Transverse colon (tissue), 4 donors: ENCODE data around the gene TRIM8. TPM values are rescaled to one million over a fixed set of nuclear protein-coding genes. Genes with fewer than 3 reads are reported as not detected.
A peak's percentile ranks its signal among the peaks of the same experiment; 100 is the strongest.

Experiments used
- DNase-seq: peaks from one replicate; pipeline ENCODE4 v3.0.0-alpha.2; 2019
- H3K27ac ChIP-seq, 4 donors: fragments of 200-600 bp; sonication (generic); 2 replicates each; pipeline ENCODE4 v1.5.1; 2016 to 2018; ENCODE audit warnings: inconsistent platforms in 4 of 4
- H3K27me3 ChIP-seq: fragments of 200-600 bp; sonication (generic); 2 replicates; pipeline ENCODE4 v1.5.1; 2017; ENCODE audit warnings: inconsistent platforms
- H3K36me3 ChIP-seq, 4 donors: fragments of 200-600 bp; sonication (generic); 2 replicates each; pipeline ENCODE4 v1.5.1; 2017 to 2019; ENCODE audit warnings: inconsistent platforms in 4 of 4
- H3K4me1 ChIP-seq, 4 donors: fragments of 200-600 bp; sonication (generic); 2 replicates each; pipeline ENCODE4 v1.5.1; 2017 to 2020; ENCODE audit warnings: inconsistent platforms in 4 of 4
- H3K4me3 ChIP-seq, 4 donors: fragments of 200-600 bp; sonication (generic); 1 replicate in 1 of 4; 2 replicates in 3 of 4; pipeline versions ENCODE4 v1.5.1 to v1.6.1; 2017 to 2019; ENCODE audit warnings: inconsistent platforms in 4 of 4
- H3K9me3 ChIP-seq, 2 donors: fragments of 200-600 bp; sonication (generic); 2 replicates each; pipeline ENCODE4 v1.5.1; 2017 to 2019; ENCODE audit warnings: inconsistent platforms in 2 of 2
- EP300 ChIP-seq: sonication (generic); formaldehyde crosslinking; IDR thresholded peaks from one replicate; pipeline ENCODE4 v1.6.1; 2017; ENCODE audit warnings: antibody characterized with exemption, low read depth
- POLR2A ChIP-seq: fragments of 450-650 bp; IDR thresholded peaks from one replicate; pipeline ENCODE4 v1.6.1; 2016; ENCODE audit warnings: antibody characterized with exemption, mild to moderate bottlenecking, moderate library complexity
- POLR2AphosphoS5 ChIP-seq, 3 donors: sonication (generic); formaldehyde crosslinking; IDR thresholded peaks; one replicate each; pipeline ENCODE4 v1.6.1; 2016; ENCODE audit warnings: antibody characterized with exemption in 3 of 3
- WGBS, 2 donors: methylation state at CpG; one replicate each; pipeline ENCODE4 v1.1.5; 2018; ENCODE audit warnings: low coverage in 1 of 2; 5-methylcytosine and 5-hydroxymethylcytosine counted together
- in situ Hi-C, 4 donors: fragments of 200-750 bp; cut with MboI; loops; one replicate each; pipeline versions ENCODE4 v1.15.0 to v1.15.1; 2017; ENCODE audit warnings: low sequenced_read_pairs in 3 of 4, low pct_ligation_motif_present in 1 of 4, low pct_unique_long_range_greater_than_20kb in 1 of 4
- intact Hi-C: fragments of 100-400 bp; cut with DNase I; formaldehyde crosslinking; loops from one replicate; pipeline ENCODE4 v1.15.1; 2023; ENCODE audit warnings: low total_unique reads
- total RNA-seq, 4 donors: library from RNA; depleted of rRNA; stranded (reverse); fragments of >200 nt; gene quantifications; one replicate each; pipeline ENCODE4 v1.1.0, GENCODE V29; 2016
- TF ChIP-seq, protein P1 (sequence below), 5 experiments: fragments of 200-600 bp in 3 of 5; fragments of 450-650 bp in 2 of 5; sonication (generic) in 3 of 5; IDR thresholded peaks; 1 replicate in 2 of 5; 2 replicates in 3 of 5; pipeline ENCODE4 v1.5.1; 2016 to 2017; ENCODE audit warnings: antibody characterized with exemption in 5 of 5, inconsistent platforms in 3 of 5, mild to moderate bottlenecking in 2 of 5, moderate library complexity in 1 of 5

Gene TRIM8
- total RNA-seq, 4 donors from 2014 or later: 59.1 to 108 (median 66.8) TPM

- peak overlapping the region; percentile 63 to 75 (median 72) for H3K27ac ChIP-seq
- no peak overlapping the region for H3K4me3 ChIP-seq
- no peaks in the 10 kb centered on the region for H3K27me3 ChIP-seq
- peaks cover 21 to 58% (median 30%) of the 10 kb centered on the region in 4 donors for H3K4me1 ChIP-seq
- intact Hi-C loops (no loop called here), in situ Hi-C loops (no loop called here)
- DNase-seq: no peak
- 60% methylated on average over 8 of the region's 8 CpGs; no CpG with 5 or more reads in 1 of the 2 donors for WGBS, 2 donors
- H3K36me3 ChIP-seq: no peaks in the 10 kb centered on the region
- H3K9me3 ChIP-seq: no peaks in the 10 kb centered on the region
- TF ChIP-seq POLR2A (no peak), POLR2AphosphoS5 (IDR thresholded peaks at IDR 0.05) (no peak)
- TF ChIP-seq, protein P1, sequence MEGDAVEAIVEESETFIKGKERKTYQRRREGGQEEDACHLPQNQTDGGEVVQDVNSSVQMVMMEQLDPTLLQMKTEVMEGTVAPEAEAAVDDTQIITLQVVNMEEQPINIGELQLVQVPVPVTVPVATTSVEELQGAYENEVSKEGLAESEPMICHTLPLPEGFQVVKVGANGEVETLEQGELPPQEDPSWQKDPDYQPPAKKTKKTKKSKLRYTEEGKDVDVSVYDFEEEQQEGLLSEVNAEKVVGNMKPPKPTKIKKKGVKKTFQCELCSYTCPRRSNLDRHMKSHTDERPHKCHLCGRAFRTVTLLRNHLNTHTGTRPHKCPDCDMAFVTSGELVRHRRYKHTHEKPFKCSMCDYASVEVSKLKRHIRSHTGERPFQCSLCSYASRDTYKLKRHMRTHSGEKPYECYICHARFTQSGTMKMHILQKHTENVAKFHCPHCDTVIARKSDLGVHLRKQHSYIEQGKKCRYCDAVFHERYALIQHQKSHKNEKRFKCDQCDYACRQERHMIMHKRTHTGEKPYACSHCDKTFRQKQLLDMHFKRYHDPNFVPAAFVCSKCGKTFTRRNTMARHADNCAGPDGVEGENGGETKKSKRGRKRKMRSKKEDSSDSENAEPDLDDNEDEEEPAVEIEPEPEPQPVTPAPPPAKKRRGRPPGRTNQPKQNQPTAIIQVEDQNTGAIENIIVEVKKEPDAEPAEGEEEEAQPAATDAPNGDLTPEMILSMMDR (IDR thresholded peaks at IDR 0.05): no peak
Measured at GRCh38 chr10:102675011-102675665, 30.9 kb downstream of the TRIM8 start.

DNA sequence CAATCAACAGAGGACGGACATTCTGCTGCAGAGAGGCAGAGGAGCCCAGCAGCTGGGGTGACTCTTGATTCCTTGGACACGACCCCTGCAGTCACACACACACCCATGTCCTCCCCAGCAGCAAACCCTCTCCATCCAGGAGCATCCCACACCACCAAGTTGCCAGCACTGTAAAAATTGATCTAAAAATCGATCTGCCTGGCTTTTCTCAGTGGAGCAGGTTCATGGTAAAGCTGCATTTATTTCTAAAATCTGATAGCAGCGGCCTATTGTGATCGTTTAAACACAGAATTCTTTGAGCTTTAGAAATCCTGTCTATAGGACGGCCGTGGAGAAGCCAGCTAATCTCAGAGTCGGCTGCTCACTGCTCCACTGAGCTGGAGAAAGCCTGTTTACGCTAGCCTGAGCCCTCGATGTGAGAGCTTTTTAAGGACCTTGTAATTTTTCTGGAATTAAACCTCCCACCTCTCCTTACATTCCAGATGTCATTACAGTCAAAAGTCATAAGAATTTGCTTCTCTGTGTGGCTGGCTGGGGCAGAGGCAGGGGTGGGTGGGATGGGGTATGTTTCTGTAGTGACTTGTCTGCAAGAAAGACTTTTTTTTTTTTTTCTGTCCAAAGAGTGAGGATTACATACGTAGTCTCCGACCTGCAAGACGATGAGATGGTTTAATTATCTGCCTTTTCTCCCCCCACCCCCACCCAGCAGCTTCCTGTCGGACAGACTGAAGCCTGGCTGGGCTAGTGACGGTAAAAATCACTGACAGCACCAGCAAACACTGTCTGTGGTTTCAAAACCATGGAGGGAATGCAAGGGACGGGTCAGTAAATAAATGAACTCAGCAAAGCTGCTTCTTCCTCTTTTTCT, 31.6 kb downstream of the TRIM8 start:
- H3K27ac ChIP-seq: peak overlapping the region; percentile 63 to 75 (median 72)
- no peak for DNase-seq
- no peak for TF ChIP-seq EP300
- TF ChIP-seq POLR2AphosphoS5 (IDR thresholded peaks at IDR 0.05): peak in 1 of 3 donors; percentile 9
- 38 to 51% methylated on average over 14 to 16 of the region's 16 CpGs for WGBS, 2 donors
- H3K9me3 ChIP-seq: no peaks in the 10 kb centered on the region
- H3K4me3 ChIP-seq: no peak overlapping the region
- H3K4me1 ChIP-seq: peaks cover 21 to 58% (median 30%) of the 10 kb centered on the region in 4 donors
- intact Hi-C loops (no loop called here), in situ Hi-C loops (no loop called here)
- H3K27me3 ChIP-seq: no peaks in the 10 kb centered on the region
- H3K36me3 ChIP-seq: no peaks in the 10 kb centered on the region

GRCh38 chr10:102676534-102677315, 32.4 kb downstream of the TRIM8 start:
- Histone ChIP-seq H3K4me1 (peaks cover 21 to 58% (median 30%) of the 10 kb centered on the region in 4 donors), H3K27me3 (no peaks in the 10 kb centered on the region), H3K27ac (peak overlapping the region; percentile 63 to 75 (median 72)), H3K36me3 (no peaks in the 10 kb centered on the region), H3K4me3 (no peak overlapping the region), H3K9me3 (no peaks in the 10 kb centered on the region)
- in situ Hi-C loops (no loop called here), intact Hi-C loops (no loop called here)
- TF ChIP-seq EP300 (no peak), POLR2AphosphoS5 (IDR thresholded peaks at IDR 0.05) (no peak), POLR2A (no peak)
- TF ChIP-seq, protein P1 (IDR thresholded peaks at IDR 0.05): no peak
- DNase-seq: no peak
- 68 to 73% methylated on average over 5 to 9 of the region's 9 CpGs for WGBS, 2 donors

DNA sequence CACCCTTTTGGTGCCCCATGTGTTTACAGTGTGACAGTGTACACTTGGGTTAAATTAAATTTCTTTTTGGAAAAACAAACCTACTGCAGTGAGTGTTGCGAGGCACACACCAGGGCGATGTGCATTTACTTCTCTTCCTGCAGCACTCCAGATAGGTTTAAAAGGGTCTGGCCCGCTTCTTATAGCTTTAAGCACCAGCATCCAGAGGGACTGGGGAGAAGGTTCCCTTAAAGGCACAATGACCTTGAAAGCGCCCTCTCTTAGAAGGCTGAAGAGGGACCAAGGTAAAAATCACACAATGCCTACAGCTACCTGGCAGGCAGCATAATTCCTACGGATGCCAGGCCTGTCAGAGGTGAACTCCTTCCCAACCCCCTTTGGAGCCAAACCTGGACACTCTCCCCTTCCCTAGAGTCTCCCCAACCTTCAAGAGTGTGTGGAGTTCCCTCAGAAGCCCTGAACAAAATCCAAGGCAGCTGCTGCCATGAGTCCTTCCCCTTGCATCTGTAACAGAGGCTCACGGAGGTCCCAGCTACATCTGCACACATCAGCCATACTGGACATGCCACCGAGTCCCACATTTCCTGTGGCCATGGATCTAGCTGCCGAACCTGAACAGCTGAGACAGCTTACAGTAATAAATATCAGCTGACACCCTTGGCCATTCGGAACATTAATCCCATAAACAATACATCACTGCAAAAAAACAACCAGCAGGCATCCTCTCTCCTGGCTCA, 33.2 kb downstream of the TRIM8 start:
- H3K4me3 ChIP-seq: no peak overlapping the region
- H3K36me3 ChIP-seq: no peaks in the 10 kb centered on the region
- 40 to 79% methylated on average over 1 to 9 of the region's 9 CpGs for WGBS, 2 donors
- peaks cover 21 to 58% (median 30%) of the 10 kb centered on the region in 4 donors for H3K4me1 ChIP-seq
- H3K27ac ChIP-seq: peak overlapping the region; percentile 63 to 75 (median 72)
- no peak for TF ChIP-seq EP300
- no peak for TF ChIP-seq POLR2A
- TF ChIP-seq, protein P1 (IDR thresholded peaks at IDR 0.05): no peak
- no peak for TF ChIP-seq POLR2AphosphoS5 (IDR thresholded peaks at IDR 0.05)
- H3K9me3 ChIP-seq: no peaks in the 10 kb centered on the region
- in situ Hi-C loops (no loop called here), intact Hi-C loops (no loop called here)
- no peaks in the 10 kb centered on the region for H3K27me3 ChIP-seq
- DNase-seq: peak; percentile 5
